ENCODE results near the gene INPP1.

INPP1 gene

DNA sequence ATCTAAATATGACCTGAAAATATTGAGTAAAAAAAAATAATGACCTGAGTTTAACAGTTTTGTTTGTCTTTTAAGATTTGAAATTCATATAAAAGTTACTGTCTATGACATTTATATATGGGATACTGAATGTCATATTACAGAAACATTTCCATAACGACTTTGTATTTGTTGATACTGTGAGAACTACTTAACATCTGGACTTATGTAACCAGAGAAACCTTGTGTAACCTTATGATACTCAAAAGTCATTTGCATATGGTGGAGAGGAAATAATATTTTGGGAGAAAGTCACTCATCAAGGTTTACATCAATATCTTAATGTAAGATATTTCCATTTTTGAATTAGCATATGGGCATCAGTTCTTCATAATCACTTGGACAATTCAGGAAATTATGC, 77.4 kb downstream of the INPP1 start:
- Histone ChIP-seq H3K79me2 (ENCODE audit: insufficient read depth, low read depth) (no peaks in the 10 kb centered on the region), H3K9ac (no peak overlapping the region), H3K27ac (no peak overlapping the region), H3K4me2 (no peak overlapping the region), H2AFZ (ENCODE audit: low read depth) (no peak overlapping the region), H3K27me3 (ENCODE audit: insufficient read depth, low read depth) (no peaks in the 10 kb centered on the region), H3K4me3 (IDR thresholded peaks at IDR 0.05; ENCODE audit: insufficient read depth, low read depth, low read length) (no peak overlapping the region), H4K20me1 (ENCODE audit: insufficient read depth) (no peaks in the 10 kb centered on the region), H3K4me1 (ENCODE audit: low read depth, poor library complexity, severe bottlenecking) (peaks cover 10% of the 10 kb centered on the region), H3K36me3 (ENCODE audit: insufficient read depth) (no peaks in the 10 kb centered on the region)
- TF ChIP-seq, protein P1, sequence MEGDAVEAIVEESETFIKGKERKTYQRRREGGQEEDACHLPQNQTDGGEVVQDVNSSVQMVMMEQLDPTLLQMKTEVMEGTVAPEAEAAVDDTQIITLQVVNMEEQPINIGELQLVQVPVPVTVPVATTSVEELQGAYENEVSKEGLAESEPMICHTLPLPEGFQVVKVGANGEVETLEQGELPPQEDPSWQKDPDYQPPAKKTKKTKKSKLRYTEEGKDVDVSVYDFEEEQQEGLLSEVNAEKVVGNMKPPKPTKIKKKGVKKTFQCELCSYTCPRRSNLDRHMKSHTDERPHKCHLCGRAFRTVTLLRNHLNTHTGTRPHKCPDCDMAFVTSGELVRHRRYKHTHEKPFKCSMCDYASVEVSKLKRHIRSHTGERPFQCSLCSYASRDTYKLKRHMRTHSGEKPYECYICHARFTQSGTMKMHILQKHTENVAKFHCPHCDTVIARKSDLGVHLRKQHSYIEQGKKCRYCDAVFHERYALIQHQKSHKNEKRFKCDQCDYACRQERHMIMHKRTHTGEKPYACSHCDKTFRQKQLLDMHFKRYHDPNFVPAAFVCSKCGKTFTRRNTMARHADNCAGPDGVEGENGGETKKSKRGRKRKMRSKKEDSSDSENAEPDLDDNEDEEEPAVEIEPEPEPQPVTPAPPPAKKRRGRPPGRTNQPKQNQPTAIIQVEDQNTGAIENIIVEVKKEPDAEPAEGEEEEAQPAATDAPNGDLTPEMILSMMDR (conservative IDR thresholded peaks at IDR 0.05; ENCODE audit: low read depth, low read length) = no peak
